ENCODE results near the gene MEG3. TPM values are rescaled to one million over a fixed set of nuclear protein-coding genes. Genes with fewer than 3 reads are reported as not detected.

The MEG3 gene
- total and polyA plus RNA-seq, 2 experiments from 2014 or later: not detected

DNA sequence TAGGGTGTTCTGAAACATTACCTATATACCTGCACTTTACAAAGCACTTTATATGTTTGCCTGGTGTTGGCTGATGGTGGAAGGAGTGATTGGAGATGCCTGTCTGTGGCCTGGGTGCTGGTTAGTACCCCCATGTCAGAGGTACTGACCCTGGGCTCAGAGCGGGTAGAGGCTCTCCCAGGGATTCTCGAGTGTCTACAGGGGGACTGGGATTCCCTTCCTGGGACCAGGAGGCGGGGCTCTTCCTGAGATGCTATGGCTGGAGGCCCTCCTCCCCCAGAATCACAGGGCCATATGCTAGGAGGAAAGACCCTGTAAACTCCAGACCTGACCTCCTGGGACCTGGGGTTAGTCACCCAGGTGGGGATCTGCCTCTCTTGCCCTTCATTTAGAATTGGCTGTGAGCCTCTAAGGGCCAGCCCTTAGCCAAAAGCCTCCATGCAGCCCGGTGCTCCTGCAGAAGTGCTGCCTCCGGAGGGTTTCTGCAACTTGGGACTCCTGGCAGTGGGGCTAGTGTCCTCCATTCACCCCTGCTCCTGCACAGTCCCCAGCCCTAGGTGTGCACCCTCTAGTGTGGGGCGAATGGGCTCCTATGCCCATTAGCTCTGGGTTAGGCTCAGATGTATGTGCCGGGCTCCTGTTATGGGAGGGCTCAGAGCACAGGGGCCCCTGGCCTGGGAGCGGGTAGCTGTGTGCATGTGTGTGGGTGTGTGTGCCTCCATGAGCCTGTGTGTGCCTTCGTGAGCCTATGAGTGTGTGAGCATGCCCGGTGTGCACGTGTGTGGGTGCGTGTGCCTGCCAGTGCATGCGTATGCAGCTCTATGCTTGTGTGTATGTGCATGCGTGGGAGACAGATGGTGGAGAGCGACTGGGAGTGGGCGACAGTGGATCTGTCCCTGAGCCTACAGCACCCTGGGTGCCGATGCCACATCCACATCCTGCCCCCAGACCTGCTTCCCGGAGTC, 41.0 kb downstream of the MEG3 start:
- H3K4me2 ChIP-seq: no peak overlapping the region
- no peaks in the 10 kb centered on the region for H3K4me1 Mint-ChIP-seq
- no peak overlapping the region for H3K4me3 ChIP-seq
- H3K4me3 Mint-ChIP-seq: no peak overlapping the region
- no peaks in the 10 kb centered on the region for H3F3A ChIP-seq (replicated peaks; ENCODE audit: low read depth)
- 0 out of 2 replicates have a peak, but pooled peaks cover 6% of the 10 kb centered on the region for H3K9me2 ChIP-seq (ENCODE audit: insufficient read depth)
- H4K20me1 ChIP-seq (replicated peaks; ENCODE audit: insufficient read depth): no peaks in the 10 kb centered on the region
- DNase-seq (ENCODE audit: low spot score): no peak
- no peak for TF ChIP-seq STAT1 (IDR thresholded peaks at IDR 0.05; ENCODE audit: unreplicated experiment)
- no peak for TF ChIP-seq ZNF114 (CRISPR knock-in tag; IDR thresholded peaks at IDR 0.05)
- no peak for TF ChIP-seq ZNF331 (CRISPR knock-in tag; IDR thresholded peaks at IDR 0.05; ENCODE audit: low read depth)
- no peak for TF ChIP-seq EZH2phosphoT487 (IDR thresholded peaks at IDR 0.05; ENCODE audit: unreplicated experiment)
- no peak for TF ChIP-seq NANOG (IDR thresholded peaks at IDR 0.05; ENCODE audit: borderline replicate concordance)
- TF ChIP-seq, protein P1, sequence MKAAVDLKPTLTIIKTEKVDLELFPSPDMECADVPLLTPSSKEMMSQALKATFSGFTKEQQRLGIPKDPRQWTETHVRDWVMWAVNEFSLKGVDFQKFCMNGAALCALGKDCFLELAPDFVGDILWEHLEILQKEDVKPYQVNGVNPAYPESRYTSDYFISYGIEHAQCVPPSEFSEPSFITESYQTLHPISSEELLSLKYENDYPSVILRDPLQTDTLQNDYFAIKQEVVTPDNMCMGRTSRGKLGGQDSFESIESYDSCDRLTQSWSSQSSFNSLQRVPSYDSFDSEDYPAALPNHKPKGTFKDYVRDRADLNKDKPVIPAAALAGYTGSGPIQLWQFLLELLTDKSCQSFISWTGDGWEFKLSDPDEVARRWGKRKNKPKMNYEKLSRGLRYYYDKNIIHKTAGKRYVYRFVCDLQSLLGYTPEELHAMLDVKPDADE (IDR thresholded peaks at IDR 0.05): no peak
- TF ChIP-seq, protein P2, sequence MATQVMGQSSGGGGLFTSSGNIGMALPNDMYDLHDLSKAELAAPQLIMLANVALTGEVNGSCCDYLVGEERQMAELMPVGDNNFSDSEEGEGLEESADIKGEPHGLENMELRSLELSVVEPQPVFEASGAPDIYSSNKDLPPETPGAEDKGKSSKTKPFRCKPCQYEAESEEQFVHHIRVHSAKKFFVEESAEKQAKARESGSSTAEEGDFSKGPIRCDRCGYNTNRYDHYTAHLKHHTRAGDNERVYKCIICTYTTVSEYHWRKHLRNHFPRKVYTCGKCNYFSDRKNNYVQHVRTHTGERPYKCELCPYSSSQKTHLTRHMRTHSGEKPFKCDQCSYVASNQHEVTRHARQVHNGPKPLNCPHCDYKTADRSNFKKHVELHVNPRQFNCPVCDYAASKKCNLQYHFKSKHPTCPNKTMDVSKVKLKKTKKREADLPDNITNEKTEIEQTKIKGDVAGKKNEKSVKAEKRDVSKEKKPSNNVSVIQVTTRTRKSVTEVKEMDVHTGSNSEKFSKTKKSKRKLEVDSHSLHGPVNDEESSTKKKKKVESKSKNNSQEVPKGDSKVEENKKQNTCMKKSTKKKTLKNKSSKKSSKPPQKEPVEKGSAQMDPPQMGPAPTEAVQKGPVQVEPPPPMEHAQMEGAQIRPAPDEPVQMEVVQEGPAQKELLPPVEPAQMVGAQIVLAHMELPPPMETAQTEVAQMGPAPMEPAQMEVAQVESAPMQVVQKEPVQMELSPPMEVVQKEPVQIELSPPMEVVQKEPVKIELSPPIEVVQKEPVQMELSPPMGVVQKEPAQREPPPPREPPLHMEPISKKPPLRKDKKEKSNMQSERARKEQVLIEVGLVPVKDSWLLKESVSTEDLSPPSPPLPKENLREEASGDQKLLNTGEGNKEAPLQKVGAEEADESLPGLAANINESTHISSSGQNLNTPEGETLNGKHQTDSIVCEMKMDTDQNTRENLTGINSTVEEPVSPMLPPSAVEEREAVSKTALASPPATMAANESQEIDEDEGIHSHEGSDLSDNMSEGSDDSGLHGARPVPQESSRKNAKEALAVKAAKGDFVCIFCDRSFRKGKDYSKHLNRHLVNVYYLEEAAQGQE (IDR thresholded peaks at IDR 0.05; ENCODE audit: unreplicated experiment): no peak
- TF ChIP-seq, protein P3, sequence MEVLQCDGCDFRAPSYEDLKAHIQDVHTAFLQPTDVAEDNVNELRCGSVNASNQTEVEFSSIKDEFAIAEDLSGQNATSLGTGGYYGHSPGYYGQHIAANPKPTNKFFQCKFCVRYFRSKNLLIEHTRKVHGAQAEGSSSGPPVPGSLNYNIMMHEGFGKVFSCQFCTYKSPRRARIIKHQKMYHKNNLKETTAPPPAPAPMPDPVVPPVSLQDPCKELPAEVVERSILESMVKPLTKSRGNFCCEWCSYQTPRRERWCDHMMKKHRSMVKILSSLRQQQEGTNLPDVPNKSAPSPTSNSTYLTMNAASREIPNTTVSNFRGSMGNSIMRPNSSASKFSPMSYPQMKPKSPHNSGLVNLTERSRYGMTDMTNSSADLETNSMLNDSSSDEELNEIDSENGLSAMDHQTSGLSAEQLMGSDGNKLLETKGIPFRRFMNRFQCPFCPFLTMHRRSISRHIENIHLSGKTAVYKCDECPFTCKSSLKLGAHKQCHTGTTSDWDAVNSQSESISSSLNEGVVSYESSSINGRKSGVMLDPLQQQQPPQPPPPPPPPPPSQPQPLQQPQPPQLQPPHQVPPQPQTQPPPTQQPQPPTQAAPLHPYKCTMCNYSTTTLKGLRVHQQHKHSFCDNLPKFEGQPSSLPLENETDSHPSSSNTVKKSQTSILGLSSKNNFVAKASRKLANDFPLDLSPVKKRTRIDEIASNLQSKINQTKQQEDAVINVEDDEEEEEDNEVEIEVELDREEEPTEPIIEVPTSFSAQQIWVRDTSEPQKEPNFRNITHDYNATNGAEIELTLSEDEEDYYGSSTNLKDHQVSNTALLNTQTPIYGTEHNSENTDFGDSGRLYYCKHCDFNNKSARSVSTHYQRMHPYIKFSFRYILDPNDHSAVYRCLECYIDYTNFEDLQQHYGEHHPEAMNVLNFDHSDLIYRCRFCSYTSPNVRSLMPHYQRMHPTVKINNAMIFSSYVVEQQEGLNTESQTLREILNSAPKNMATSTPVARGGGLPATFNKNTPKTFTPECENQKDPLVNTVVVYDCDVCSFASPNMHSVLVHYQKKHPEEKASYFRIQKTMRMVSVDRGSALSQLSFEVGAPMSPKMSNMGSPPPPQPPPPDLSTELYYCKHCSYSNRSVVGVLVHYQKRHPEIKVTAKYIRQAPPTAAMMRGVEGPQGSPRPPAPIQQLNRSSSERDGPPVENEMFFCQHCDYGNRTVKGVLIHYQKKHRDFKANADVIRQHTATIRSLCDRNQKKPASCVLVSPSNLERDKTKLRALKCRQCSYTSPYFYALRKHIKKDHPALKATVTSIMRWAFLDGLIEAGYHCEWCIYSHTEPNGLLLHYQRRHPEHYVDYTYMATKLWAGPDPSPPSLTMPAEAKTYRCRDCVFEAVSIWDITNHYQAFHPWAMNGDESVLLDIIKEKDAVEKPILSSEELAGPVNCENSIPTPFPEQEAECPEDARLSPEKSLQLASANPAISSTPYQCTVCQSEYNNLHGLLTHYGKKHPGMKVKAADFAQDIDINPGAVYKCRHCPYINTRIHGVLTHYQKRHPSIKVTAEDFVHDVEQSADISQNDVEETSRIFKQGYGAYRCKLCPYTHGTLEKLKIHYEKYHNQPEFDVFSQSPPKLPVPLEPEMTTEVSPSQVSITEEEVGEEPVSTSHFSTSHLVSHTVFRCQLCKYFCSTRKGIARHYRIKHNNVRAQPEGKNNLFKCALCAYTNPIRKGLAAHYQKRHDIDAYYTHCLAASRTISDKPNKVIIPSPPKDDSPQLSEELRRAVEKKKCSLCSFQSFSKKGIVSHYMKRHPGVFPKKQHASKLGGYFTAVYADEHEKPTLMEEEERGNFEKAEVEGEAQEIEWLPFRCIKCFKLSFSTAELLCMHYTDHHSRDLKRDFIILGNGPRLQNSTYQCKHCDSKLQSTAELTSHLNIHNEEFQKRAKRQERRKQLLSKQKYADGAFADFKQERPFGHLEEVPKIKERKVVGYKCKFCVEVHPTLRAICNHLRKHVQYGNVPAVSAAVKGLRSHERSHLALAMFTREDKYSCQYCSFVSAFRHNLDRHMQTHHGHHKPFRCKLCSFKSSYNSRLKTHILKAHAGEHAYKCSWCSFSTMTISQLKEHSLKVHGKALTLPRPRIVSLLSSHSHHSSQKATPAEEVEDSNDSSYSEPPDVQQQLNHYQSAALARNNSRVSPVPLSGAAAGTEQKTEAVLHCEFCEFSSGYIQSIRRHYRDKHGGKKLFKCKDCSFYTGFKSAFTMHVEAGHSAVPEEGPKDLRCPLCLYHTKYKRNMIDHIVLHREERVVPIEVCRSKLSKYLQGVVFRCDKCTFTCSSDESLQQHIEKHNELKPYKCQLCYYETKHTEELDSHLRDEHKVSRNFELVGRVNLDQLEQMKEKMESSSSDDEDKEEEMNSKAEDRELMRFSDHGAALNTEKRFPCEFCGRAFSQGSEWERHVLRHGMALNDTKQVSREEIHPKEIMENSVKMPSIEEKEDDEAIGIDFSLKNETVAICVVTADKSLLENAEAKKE (CRISPR knock-in tag; IDR thresholded peaks at IDR 0.05): no peak
- TF ChIP-seq, protein P4, sequence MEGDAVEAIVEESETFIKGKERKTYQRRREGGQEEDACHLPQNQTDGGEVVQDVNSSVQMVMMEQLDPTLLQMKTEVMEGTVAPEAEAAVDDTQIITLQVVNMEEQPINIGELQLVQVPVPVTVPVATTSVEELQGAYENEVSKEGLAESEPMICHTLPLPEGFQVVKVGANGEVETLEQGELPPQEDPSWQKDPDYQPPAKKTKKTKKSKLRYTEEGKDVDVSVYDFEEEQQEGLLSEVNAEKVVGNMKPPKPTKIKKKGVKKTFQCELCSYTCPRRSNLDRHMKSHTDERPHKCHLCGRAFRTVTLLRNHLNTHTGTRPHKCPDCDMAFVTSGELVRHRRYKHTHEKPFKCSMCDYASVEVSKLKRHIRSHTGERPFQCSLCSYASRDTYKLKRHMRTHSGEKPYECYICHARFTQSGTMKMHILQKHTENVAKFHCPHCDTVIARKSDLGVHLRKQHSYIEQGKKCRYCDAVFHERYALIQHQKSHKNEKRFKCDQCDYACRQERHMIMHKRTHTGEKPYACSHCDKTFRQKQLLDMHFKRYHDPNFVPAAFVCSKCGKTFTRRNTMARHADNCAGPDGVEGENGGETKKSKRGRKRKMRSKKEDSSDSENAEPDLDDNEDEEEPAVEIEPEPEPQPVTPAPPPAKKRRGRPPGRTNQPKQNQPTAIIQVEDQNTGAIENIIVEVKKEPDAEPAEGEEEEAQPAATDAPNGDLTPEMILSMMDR (conservative IDR thresholded peaks at IDR 0.05; ENCODE audit: low read depth in 2 of 2): no peak
- H3K36me3 Mint-ChIP-seq (ENCODE audit: low read depth): no peaks in the 10 kb centered on the region
- H3K27ac Mint-ChIP-seq: no peak overlapping the region
- ATAC-seq: no peak
- H3K27me3 ChIP-seq (ENCODE audit: insufficient read depth): no peaks in the 10 kb centered on the region
- no peak overlapping the region for H3K27ac ChIP-seq (ENCODE audit: low read depth)
- H3K79me2 ChIP-seq (replicated peaks; ENCODE audit: insufficient read depth): no peaks in the 10 kb centered on the region
- no peaks in the 10 kb centered on the region for H3K4me1 ChIP-seq (ENCODE audit: insufficient read depth)
- peaks cover 14% of the 10 kb centered on the region for H3K9me3 Mint-ChIP-seq
- no peaks in the 10 kb centered on the region; the same call in 1 of the 2 replicates for H3K36me3 ChIP-seq (ENCODE audit: insufficient read depth)
- H3K27me3 Mint-ChIP-seq (ENCODE audit: insufficient read depth, low read depth, poor library complexity): peaks cover 17% of the 10 kb centered on the region
- H2AFZ ChIP-seq: no peak overlapping the region

All from GM23338 (cell line).